Sciatic nerve (tissue), 2 donors: ENCODE measurements around the gene EVA1C. TPM values are rescaled to one million over a fixed set of nuclear protein-coding genes. Genes with fewer than 3 reads are reported as not detected.
"Not testable (repeated sequence)": the region's sequence is repeated elsewhere in the genome, so short reads cannot be mapped to it uniquely, and the experiment has no call there.

Source experiments
- ATAC-seq: fragments of 200-7000 bp; cut with Tn5 transposase; one replicate; pipeline ENCODE4 v1.9.1; 2020; ENCODE audit warnings: mild to moderate bottlenecking, moderate library complexity
- DNase-seq: peaks from one replicate; pipeline ENCODE4 v3.0.0-alpha.2; 2020; ENCODE audit warnings: low spot score
- intact Hi-C: fragments of 100-400 bp; cut with DNase I; formaldehyde crosslinking; loops from one replicate; pipeline ENCODE4 v1.14.2; 2022
- total RNA-seq: library from RNA; stranded (reverse); fragmentation: NEBNext Ultra II Directional; extraction: Animal tissue kit (Norgen Biotek cat#: 25700); gene quantifications from one replicate; pipeline ENCODE4 v1.2.1, GENCODE V29; 2021
- donor health status: DM: no; HTN: no; CAD: no.
- donor health status: DM: no; HTN: no; CAD: no.

Gene EVA1C
- total RNA-seq, 1 donor from 2014 or later = 65.8 TPM

DNA sequence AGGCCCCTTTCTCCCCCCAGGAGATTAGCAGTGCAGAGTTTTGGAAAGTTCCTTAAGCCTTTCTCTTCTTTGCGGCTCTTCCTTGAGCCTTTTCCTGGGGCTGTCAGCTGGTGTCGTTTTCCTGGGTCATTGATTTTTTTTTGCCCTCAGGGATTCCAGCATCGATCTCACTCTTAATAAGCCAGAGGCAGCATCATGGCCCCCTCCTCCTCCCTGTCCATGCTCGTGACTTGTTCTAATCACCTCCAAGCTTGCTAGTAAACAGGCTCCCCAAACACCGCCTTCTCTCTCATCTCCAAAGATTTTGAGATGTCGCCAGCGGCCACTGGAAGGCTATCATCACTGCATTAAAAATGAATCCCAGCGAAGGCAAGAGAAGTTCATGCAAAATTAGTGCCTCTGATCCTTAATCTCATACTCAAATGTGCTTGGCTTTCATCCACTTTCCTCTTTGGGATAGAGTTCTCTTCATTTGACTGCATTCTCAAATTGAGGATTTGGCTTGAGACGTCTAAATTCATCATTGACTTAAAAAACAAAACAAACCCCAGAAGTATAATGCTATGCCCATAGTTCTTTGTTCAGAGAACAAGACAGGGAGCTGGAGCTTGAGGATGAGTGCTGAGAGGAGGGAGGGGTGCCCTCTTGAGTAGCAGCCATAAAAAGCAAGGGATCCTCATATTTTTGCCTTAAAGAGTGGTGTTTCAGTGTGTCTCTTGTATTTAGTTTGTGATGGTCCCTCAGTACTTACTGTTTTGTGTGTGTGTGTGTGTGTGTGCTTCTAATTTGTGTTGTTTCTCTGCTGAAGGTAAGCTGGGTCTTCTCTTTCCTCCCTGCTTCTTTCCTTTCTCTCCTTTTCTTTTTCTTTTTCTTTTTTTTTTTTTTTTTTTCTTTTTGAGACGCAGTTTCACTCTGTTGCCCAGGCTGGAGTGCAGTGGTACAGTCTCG, 3.2 kb downstream of the EVA1C start:
- ATAC-seq = no peak
- intact Hi-C loops = no loop called here
- no peak for DNase-seq

DNA sequence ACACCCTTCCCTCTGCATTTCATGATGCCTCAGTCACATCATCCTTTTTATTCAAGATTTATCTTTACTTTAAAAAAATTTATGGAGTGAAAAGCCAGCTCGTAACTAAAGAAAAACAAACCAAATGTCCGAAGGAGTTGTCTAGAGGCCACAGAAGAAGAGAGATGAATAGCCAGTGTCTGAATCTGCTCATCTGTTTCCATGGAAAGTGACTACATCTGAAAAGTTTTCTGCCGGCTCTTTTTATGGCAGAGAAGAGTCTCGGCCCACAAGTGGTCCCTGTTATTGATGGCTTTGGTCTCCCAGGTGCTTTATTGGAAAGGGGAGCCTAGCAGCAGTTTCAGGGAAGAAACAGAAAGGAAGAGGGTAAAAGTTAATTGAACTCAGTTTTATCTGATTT, 5.6 kb downstream of the EVA1C start:
- ATAC-seq = no peak
- intact Hi-C loops = no loop called here

DNA sequence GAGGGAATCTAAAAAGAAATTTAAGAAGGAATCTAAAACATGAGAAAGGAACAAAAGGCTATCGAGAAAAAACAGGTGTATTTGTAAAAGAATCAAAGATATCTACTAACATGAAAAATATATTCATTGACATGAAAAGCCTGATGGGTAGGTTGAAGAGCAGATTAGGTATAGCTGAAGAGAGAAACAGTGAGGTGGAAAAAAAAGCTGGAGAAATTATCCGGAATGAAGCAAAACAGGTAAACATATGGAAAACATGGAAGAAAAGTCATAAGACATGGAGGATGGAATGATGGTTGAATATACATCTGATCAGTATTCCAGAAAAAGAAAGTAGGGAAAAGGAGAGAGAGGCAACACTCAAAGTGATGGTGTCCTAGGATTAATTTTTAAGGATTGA, 9.6 kb downstream of the EVA1C start:
- ATAC-seq (no peak), DNase-seq (no peak)
- intact Hi-C loops = no loop called here

More for the DNA sequence above, 5.6 kb downstream of the EVA1C start:
- no peak for DNase-seq

DNA sequence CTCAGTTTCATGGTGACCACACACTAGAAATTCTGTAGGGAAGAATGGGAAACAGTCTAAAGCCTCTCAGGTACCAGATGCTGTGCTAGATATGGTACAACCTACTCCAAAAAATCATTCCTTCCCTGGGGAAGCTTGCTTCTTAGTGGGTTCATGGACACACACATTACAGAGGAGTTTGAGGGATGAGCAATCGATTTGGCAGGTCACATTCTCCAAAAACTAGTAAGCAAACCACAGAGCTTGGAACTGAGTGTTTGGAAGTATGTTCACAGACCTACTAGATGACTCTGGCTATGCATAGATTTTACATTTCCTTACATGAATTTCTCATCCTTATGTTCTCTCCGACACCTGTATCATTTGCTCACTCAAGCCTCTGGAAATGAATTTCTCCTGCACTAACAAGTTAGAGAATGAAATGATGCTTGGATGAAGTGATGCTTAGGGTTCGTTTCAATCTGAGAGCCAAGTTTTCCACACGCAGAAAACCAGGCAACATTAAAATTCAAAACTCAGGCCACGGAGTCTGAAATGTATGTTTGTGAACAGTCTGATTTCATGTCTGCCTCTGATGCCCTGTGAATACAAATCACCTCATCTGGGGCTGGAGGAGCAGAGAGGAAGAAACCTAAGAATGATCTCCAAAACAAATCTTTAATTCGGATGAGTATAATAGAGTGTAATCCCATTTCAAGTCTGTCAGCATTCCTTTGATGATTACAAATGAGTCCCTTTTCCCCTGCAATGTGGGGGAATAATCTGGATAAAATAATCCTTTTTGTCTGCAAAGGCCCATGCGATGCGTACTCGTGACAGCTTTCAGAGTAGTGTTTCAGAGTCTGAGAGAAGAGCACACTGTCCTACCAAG, 11.0 kb downstream of the EVA1C start:
- no peak for ATAC-seq
- intact Hi-C loops = no loop called here
- DNase-seq = no peak

DNA sequence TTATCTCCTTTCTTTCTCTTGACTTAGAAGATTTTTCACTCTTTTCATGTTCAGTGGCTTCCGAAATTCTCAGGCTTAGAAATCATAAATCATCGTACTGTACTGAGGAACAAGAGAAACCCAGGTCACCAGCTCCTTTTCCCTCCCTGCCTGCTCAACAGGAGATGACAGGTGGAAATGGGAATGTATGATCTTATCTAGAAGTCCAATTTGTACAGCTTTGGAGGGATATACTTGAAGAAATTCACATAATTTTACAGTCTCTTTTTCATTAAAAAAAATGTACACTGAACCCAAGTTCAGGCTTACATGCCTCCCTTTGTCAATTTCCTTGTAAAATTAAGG, 11.7 kb downstream of the EVA1C start:
- DNase-seq (no peak), ATAC-seq (no peak)
- intact Hi-C loops = no loop called here

DNA sequence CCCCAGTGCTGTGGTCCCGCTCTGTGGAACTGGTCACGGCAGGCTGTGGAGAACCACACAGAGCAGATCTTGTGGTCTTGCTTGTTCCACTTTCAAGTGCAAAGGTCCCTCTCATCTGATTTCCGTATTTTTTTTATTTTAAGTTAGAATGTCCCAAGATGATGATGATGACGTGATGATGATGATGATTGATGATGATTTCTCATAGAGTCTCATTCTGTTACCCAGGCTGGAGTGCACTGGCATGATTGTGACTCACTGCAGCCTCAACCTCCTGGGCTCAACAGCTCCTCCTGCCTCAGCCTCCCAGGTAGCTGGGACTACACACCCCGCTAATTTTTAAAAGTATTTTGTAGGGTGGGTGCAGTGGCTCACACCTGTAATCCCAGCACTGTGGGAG, 12.2 kb downstream of the EVA1C start:
- ATAC-seq (no peak), DNase-seq (no peak)
- intact Hi-C loops = no loop called here

DNA sequence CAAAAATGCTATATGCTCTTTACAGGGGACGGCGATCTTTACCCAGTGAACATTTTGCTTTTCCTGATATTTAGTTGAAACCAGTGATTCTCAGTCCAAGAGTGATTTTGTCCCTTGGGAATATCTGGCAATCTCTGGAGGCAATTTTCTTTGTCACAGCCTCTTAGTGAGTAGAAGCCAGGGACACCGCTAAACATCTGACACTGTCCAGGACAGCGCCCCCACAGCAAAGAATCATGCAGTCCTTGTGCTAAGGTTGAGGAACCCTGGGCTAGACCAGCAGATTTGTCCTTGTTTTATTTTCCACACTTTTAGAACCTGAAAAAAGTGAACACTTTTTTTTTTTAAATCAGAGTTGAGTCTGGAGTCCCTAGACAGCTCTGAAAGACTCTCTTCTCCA, 13.1 kb downstream of the EVA1C start:
- intact Hi-C loops = no loop called here
- no peak for DNase-seq
- ATAC-seq = peak; percentile 45

DNA sequence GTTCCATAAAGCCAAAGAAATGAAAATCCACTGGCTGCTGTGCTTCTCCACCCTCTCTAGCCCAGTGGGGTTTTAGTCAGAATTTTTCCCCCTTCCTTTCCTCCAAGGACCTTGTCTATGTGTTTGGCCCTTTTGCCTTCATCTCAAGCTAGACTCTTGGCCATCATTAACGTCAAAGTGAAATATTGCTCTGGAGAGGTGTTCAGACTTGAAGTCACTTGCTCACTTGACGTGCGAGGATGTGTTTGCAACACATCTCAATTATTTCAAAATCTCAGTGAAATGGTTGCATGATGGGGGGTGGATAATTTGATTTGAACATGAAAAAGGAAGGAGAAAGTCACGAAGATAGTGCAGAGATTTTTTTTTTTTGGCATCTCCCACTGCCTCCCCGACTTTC, 13.6 kb downstream of the EVA1C start:
- ATAC-seq (no peak), DNase-seq (no peak)
- intact Hi-C loops = no loop called here

DNA sequence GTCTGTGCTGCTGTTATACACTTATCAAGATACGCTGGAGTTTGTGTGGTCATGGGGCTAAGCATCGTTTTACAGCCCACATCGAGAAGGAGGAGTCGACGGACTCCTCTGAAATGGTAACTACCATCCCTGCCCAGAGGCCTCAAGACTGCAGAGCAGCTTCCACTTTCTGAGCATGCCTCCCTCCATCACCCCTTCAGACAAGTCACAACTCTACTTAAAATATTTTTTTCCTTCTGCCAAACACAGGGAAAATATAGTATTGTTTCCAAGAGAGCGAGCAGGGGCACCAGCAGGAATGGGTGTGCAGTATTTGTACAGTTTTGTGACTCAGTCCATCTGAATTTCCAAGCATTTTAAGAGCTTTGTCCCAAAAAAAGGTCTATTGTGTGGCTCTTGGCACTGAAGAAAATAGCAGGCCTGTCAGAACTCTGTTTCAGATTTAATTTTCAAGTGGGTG, 14.1 kb downstream of the EVA1C start:
- intact Hi-C loops = no loop called here
- DNase-seq (no peak), ATAC-seq (peak; percentile 75)

DNA sequence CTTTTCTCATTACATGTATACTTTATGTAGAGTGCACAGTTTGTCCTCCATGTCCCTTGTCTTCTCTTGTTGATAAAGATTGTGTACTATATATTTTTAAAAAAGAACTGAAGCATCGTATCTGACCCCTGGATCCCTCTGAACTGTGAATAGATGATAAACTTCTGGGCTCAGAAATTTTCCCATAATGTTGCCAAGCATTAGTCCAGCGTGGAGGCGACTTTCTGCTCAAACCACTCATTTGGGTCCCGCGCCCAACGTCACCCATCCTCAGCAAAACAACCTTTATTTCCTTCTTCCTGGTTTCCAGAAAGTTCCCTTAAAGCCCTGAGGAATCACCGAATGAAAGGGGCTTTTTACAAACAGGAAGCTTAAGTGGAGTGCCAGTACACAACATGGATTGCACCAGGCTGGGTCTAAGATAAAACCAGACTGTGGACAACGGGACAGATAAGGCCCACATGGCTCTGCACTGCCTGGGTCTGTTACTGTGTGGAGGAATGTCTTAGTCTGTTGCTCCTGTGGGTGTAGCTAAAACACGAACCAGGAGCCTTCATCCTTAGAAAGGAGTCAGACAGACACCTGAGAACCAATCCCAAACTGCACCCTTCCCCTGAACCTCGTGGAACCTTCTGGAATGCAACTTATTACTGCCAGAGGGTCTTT, 15.6 kb downstream of the EVA1C start:
- intact Hi-C loops = no loop called here
- ATAC-seq (no peak), DNase-seq (no peak)

DNA sequence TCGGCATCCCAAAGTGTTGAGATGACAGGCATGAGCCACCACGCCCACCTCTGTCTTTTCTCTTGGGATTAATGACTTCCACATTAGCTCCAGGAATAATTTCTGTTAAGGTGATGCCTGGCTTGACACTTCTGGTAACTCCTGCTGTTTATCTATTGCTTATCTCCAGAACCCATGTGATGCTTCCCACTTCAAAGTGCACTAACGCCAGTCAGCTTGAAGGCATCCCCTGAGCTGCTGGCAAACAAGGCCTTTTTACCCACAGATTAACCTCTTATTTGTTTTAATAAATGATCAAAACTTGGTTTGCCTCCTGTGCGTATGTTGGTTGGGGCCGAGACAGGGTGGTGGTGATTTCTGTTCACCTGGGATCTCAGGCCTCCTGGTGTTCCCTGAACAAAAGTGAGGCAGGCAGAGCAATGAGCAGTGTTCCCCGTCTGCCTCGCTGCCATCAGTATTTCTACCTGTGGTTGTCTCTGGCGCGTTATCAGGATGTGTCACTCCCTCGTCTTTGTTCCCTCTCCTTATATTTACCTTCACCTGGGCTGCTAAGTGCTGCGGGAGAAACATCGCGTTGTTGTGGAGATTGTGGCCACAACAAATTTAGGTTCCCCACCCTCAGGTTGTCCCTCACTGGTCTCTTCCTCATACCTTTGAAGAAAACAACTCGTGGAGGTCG, 20.6 kb downstream of the EVA1C start:
- ATAC-seq, DNase-seq, intact Hi-C loops: not testable (repeated sequence)

DNA sequence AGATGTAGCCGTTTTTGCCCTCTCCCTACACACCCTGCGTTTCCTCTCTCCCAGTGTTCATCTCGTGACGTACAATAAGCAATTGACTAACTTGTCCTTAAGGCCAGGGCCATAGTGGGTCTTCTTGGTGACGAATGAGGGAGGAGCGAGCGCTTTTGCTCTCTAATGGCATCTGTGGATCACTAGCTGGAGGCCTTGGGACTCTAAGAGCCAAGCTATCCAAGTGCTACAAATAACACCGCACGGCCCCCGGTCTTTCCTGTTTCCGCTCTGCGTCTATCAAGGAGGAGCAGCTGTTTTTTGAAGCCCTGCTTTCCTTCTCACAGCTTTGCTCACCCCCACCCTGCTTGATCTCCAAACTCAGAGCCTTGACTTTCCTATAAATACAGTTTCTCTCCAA, 25.2 kb downstream of the EVA1C start:
- ATAC-seq = no peak

DNA sequence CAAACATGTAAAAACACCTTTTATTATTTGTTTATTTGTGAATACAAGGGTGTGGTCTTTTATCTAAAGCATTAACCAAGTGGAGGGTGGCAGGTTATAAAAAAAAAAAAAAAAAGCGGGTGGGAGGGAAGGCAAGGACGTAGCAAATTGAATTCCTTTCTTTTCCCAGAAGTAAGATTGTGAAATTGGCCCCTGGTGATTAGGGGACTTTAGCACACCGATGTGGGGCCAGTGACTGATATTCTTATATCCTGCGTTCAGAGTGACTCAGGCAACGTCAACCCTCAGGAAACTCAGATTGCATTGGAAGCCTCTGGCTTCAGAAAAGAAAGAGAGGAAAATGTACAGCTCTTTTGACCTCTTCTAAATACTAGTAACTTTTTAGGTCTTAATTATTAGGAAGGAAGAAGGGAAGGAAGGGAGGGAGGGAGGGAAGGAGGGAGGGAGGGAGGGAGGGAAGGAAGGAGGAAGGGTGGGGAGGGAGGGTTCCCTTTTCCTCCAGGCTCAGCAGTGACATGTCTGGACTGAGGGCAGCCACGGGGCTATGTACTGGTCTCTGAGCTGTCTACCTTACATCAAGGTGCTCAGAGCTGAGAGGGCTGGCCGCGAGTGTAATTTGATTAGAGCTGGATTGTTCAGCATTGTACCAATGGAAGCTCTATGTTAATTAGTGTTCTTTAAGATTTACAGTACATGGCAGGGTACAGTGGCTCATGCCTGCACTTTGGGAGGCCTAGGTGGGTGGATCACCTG, 30.2 kb downstream of the EVA1C start:
- intact Hi-C loops = no loop called here
- ATAC-seq (no peak), DNase-seq (no peak)

More for the DNA sequence above, 25.2 kb downstream of the EVA1C start:
- no peak for DNase-seq
- intact Hi-C loops = no loop called here

DNA sequence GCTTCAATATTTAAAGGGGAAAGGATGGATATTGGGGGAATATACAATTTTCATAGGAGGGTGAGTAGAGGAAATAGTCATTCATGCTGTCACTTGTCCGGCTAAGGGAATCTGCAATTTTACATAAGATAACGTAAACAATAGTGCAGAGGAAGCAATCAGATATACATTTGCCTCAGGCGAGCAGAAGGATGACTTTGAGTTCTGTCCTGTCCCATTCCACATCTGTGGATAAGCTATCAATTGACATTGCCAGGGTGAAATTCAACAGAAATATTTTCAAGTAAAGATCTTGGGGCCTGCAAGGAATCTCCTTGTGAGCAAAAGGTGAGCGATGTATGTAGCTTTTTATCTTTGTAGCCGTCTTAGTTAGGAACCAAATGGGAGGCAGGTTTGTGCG, 32.6 kb downstream of the EVA1C start:
- DNase-seq (no peak), ATAC-seq (no peak)
- intact Hi-C loops = no loop called here

DNA sequence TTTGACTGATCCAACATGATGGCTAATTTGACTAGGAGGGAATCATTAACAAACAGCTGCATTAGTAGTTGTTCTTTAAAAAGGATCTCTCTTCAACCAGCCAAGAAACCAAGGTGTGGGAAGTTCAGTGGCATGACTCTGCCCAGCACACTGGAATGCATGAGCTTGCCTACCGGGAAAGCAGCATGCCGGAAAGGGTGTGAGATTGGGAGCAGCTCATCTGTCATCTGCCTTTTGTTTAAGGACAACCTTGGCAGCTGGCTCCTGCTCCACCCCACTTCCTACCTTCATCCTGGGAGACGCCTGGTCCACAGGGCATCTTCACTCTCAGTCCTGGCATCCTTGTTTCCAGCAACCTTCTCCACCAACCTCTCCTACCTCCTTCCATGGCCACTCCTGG, 33.9 kb downstream of the EVA1C start:
- intact Hi-C loops, DNase-seq, ATAC-seq: not testable (repeated sequence)

DNA sequence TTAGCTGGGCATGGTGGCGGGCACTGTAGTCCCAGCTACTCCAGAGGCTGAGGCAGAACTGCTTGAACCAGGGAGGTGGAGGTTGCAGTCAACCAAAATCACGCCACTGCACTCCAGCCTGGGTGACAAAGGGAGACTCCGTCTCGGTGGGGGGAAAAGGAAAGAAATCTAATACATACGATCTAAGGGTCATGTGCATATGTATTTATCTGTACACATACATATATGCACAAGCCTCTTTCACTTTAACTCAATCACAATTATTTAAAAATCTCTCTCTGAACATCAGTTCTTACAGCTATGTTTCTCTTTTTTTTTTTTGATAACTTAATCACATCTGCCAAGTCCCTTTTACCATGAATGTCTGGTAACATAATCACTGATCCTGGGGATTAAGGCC, 34.7 kb downstream of the EVA1C start:
- no peak for DNase-seq
- intact Hi-C loops = no loop called here
- ATAC-seq = no peak

DNA sequence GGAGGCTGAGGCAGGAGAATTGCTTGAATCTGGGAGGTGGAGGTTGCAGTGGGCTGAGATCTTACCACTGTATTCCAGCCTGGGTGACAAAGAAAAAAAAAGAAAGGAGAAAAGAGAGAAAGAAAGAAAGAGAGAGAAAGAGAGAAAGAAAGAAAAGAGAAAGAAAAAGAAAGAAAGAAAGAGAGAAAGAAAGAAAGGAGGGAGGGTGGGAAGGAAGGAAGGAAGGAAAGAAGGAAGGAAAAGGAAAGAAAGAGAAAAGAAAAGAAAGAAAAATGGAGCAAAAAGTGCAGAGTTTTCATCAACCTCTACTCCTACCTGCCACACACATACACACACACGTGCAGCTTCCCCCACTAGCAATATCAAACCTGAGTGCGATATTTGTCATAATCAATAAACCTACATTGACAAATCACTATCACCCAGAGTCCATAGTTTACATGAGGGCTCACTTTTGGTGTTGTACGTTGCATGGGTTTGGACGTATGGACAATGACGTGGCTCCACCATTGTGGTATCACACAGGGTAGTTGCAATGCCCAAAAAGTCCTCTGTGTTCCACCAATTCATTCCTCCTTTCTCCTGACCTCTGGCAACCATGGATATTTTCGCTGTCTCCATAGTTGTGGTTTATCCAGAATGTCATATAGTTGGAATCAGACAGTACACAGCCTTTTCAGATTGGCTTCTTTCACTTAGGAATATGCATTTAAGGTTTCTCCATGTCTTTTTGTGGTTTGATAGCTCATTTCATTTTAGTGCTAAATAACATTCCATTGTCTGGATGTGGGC, 36.5 kb downstream of the EVA1C start:
- no peak for DNase-seq
- ATAC-seq = no peak
- intact Hi-C loops = no loop called here
